Kidney (tissue), 14 donors: Measurements from ENCODE around the gene SPNS1. TPM values are rescaled to one million over a fixed set of nuclear protein-coding genes. Genes with fewer than 3 reads are reported as not detected.

Source experiments
- DNase-seq, 5 donors: peaks; one replicate each; pipeline ENCODE4 v3.0.0-alpha.2; 2013 to 2020
- FAIRE-seq: peaks from 2 replicates; lab custom pipeline; 2012; peaks lifted over from hg19 to GRCh38; lab: Jason Lieb, UNC
- H3K27ac ChIP-seq, 2 donors: one replicate each; pipeline ENCODE4 v1.7.0; 2013; ENCODE audit warnings: low read depth in 2 of 2, low read length in 2 of 2, inconsistent platforms in 1 of 2
- H3K27me3 ChIP-seq: one replicate; pipeline ENCODE4 v1.7.1; 2013; ENCODE audit warnings: low read length, inconsistent platforms; ENCODE audit not compliant: control insufficient read depth, insufficient read depth
- H3K36me3 ChIP-seq, 3 donors: one replicate each; pipeline versions ENCODE4 v1.7.0 to v1.7.1; 2013; ENCODE audit warnings: low read length in 3 of 3, control low read depth in 1 of 3, inconsistent platforms in 1 of 3; ENCODE audit not compliant: insufficient read depth in 3 of 3, control insufficient read depth in 2 of 3
- H3K4me1 ChIP-seq, 3 donors: one replicate each; pipeline versions ENCODE4 v1.7.0 to v1.7.1; 2013; ENCODE audit warnings: low read length in 3 of 3, inconsistent platforms in 1 of 3, low read depth in 1 of 3; ENCODE audit not compliant: control insufficient read depth in 2 of 3, insufficient read depth in 2 of 3
- H3K4me3 ChIP-seq, 3 donors: one replicate each; pipeline versions ENCODE4 v1.7.0 to v1.8.1; 2013; ENCODE audit warnings: low read length in 3 of 3, control low read depth in 1 of 3, inconsistent platforms in 1 of 3
- H3K9ac ChIP-seq, 3 donors: one replicate each; pipeline versions ENCODE4 v1.7.0 to v1.7.1; 2013; ENCODE audit warnings: low read length in 3 of 3, control low read depth in 1 of 3, inconsistent platforms in 1 of 3
- H3K9me3 ChIP-seq, 3 donors: one replicate each; pipeline versions ENCODE4 v1.7.0 to v1.7.1; 2013; ENCODE audit warnings: low read length in 3 of 3, control low read depth in 1 of 3, inconsistent platforms in 1 of 3; ENCODE audit not compliant: control insufficient read depth in 2 of 3, insufficient read depth in 1 of 3
- intact Hi-C: fragments of 100-400 bp; cut with DNase I; formaldehyde crosslinking; loops from one replicate; pipeline ENCODE4 v1.11.1; 2022
- polyA plus RNA-seq: library from polyadenylated mRNA; stranded (reverse); fragments of 350-450 nt; fragmentation: Illumina TruSeq; extraction: RNeasy Lipid Tissue Mini Kit (QIAGEN cat#74804); gene quantifications from one replicate; pipeline ENCODE4 v1.2.3, GENCODE V29; 2014; ENCODE audit warnings: low read depth, low replicate concordance; ENCODE audit not compliant: insufficient read depth
- total RNA-seq: library from RNA; stranded (reverse); fragmentation: NEBNext Ultra II Directional; extraction: Animal tissue kit (Norgen Biotek cat#: 25700); gene quantifications from one replicate; pipeline ENCODE4 v1.2.1, GENCODE V29; 2021
- TF ChIP-seq, protein P1 (sequence below): IDR thresholded peaks from 3 replicates; pipeline ENCODE4 v1.5.1; 2012; ENCODE audit warnings: mild to moderate bottlenecking, moderate library complexity, borderline replicate concordance; ENCODE audit not compliant: insufficient read depth; ENCODE audit errors: extremely low read depth
- donor health status: control.
- donor health status: control.
- donor health status: control.
- donor health status: control.
- donor health status: control.
- donor health status: DM: yes; HTN: yes; CAD: no.
- donor health status: Normal renal cell carcinoma (clear cell type).

SPNS1 gene
- total and polyA plus RNA-seq, 2 donors from 2014 or later = 34.5 to 38.4 TPM

DNA sequence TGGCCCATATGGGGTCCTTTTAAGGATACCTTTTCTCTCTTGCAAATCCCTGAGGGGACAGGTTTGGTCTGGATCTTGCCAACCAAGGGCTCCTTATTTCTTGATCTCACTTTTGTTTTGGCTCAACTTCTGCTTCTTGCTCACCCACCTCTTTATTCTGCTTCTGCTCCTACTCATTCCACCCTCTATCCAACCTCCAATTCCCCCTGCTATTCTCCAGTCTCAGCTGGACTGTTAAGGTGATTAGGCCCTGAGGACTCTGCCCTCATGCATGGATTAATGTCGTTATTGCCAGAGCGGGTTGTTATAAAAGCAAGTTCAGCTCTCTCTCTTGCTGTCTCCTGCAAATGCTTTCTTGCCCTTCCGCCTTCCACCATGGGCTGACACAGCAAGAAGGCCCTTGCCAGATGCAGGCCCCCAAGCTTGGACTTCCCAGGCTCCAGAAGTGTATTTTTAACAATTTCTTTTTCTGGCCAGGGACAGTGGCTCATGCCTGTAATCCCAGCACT is 40.0 kb downstream of the SPNS1 start:
- no peaks in the 10 kb centered on the region for H3K36me3 ChIP-seq
- DNase-seq (no peak), FAIRE-seq (no peak)
- no peak overlapping the region for H3K4me3 ChIP-seq
- no peaks in the 10 kb centered on the region for H3K27me3 ChIP-seq
- intact Hi-C loops = no loop called here
- H3K4me1 ChIP-seq = no peaks in the 10 kb centered on the region
- no peak overlapping the region for H3K27ac ChIP-seq
- TF ChIP-seq, protein P1, sequence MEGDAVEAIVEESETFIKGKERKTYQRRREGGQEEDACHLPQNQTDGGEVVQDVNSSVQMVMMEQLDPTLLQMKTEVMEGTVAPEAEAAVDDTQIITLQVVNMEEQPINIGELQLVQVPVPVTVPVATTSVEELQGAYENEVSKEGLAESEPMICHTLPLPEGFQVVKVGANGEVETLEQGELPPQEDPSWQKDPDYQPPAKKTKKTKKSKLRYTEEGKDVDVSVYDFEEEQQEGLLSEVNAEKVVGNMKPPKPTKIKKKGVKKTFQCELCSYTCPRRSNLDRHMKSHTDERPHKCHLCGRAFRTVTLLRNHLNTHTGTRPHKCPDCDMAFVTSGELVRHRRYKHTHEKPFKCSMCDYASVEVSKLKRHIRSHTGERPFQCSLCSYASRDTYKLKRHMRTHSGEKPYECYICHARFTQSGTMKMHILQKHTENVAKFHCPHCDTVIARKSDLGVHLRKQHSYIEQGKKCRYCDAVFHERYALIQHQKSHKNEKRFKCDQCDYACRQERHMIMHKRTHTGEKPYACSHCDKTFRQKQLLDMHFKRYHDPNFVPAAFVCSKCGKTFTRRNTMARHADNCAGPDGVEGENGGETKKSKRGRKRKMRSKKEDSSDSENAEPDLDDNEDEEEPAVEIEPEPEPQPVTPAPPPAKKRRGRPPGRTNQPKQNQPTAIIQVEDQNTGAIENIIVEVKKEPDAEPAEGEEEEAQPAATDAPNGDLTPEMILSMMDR = no peak
- H3K9me3 ChIP-seq = no peaks in the 10 kb centered on the region
- H3K9ac ChIP-seq = no peak overlapping the region

- Histone ChIP-seq H3K9me3 (no peaks in the 10 kb centered on the region), H3K4me1 (no peaks in the 10 kb centered on the region), H3K27ac (no peak overlapping the region), H3K36me3 (no peaks in the 10 kb centered on the region), H3K9ac (no peak overlapping the region), H3K27me3 (no peaks in the 10 kb centered on the region), H3K4me3 (no peak overlapping the region)
- FAIRE-seq (no peak), DNase-seq (no peak)
- intact Hi-C loops = no loop called here
- TF ChIP-seq, protein P1 = no peak
These were observed 47.6 kb downstream of the SPNS1 start for GRCh38 chr16:29022196-29022595.

DNA sequence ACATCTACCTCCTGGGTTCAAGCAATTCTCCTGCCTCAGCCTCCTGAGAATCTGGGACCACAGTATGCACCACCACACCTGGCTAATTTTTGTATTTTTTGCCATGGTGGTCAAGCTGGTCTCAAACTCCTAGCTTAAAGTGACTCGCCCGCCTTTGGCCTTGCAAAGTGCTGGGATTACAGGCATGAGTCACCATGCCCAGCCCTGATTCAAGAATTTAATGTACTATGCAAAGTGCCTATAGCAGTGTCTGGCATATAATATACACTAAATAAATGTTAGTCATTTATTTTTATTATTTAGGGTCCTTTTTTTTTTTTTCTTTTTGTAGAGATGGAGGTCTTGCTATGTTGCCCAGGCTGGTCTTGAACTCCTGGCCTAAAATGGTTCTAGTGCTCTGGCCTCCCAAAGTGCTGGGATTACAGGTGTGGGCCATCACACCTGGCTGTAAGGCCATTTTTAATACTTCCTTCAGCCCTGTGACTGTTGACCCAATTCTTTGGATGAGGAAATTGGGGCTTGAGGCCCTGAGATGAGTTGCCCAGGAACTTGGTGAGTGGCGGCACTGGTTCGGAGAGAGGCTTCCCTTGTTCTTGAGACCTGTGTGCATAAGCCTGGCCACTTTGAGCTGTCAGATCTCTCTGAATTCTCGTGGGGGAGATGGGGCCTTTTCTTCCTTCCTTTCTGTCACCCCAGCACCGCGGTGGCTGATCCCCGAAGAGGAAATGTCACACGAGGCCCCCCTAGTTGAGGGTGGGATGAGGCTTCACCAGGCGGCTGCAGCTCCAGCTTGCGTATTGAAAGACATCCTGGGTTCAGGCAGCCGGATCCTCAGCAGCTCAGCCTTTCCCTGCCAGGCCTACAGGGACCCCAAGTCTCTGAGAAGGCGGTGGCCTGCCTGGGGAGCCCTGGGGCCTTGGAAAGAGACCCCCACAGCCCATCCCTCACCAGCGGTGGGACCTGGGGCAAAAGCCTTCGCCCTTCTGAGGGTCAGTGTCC is 49.0 kb downstream of the SPNS1 start:
- TF ChIP-seq, protein P1 = no peak
- Histone ChIP-seq H3K27me3 (no peaks in the 10 kb centered on the region), H3K9ac (no peak overlapping the region), H3K36me3 (no peaks in the 10 kb centered on the region), H3K9me3 (no peaks in the 10 kb centered on the region), H3K4me1 (no peaks in the 10 kb centered on the region), H3K27ac (no peak overlapping the region), H3K4me3 (no peak overlapping the region)
- no peak for DNase-seq
- FAIRE-seq = no peak
- intact Hi-C loops = no loop called here
